Astrocyte (in vitro differentiated cells and primary cell): ENCODE data around the gene ARHGAP24. TPM values are rescaled to one million over a fixed set of nuclear protein-coding genes. Genes with fewer than 3 reads are reported as not detected.

ENCODE experiments used
- DNase-seq: peaks from one replicate; pipeline ENCODE4 v3.0.0-alpha.2; 2010; ENCODE audit warnings: low read depth
- FAIRE-seq: peaks from 2 replicates; lab custom pipeline; 2011; peaks lifted over from hg19 to GRCh38; lab: Jason Lieb, UNC
- H2AFZ ChIP-seq: 2 replicates; pipeline ENCODE4 v1.6.0; 2012; ENCODE audit warnings: low read depth, low read length, inconsistent platforms
- H3K27ac ChIP-seq: 2 replicates; pipeline ENCODE4 v1.5.1; 2011; ENCODE audit warnings: low read depth, low read length, inconsistent platforms
- H3K27me3 ChIP-seq: 2 replicates; pipeline ENCODE4 v1.6.0; 2011; ENCODE audit warnings: low read length, inconsistent platforms; ENCODE audit not compliant: insufficient read depth
- H3K36me3 ChIP-seq: 2 replicates; pipeline ENCODE4 v1.5.1; 2011; ENCODE audit warnings: low read length, inconsistent platforms; ENCODE audit not compliant: insufficient read depth
- H3K4me1 ChIP-seq: 2 replicates; pipeline ENCODE4 v1.5.1; 2011; ENCODE audit warnings: low read length, inconsistent platforms; ENCODE audit not compliant: insufficient read depth
- H3K4me2 ChIP-seq: 2 replicates; pipeline ENCODE4 v1.6.0; 2012; ENCODE audit warnings: low read length, inconsistent platforms
- H3K4me3 ChIP-seq: 2 replicates; pipeline ENCODE4 v1.5.1; 2011; ENCODE audit warnings: low read depth, mild to moderate bottlenecking, low read length, inconsistent platforms; ENCODE audit not compliant: insufficient read depth
- H3K79me2 ChIP-seq: 2 replicates; pipeline ENCODE4 v1.6.0; 2012; ENCODE audit warnings: mild to moderate bottlenecking, low read length, inconsistent platforms; ENCODE audit not compliant: insufficient read depth
- H3K9ac ChIP-seq: 2 replicates; pipeline ENCODE4 v1.6.0; 2012; ENCODE audit warnings: mild to moderate bottlenecking, low read length, inconsistent platforms
- H3K9me3 ChIP-seq: 2 replicates; pipeline ENCODE4 v1.5.1; 2012; ENCODE audit warnings: low read depth, mild to moderate bottlenecking, low read length, inconsistent platforms; ENCODE audit not compliant: insufficient read depth
- H4K20me1 ChIP-seq: 2 replicates; pipeline ENCODE4 v1.6.0; 2012; ENCODE audit warnings: low read length, inconsistent platforms; ENCODE audit not compliant: insufficient read depth
- H3K27ac Mint-ChIP-seq: one replicate; pipeline ENCODE4 v1.8.0; 2021; ENCODE audit warnings: mild to moderate bottlenecking, mixed read lengths; ENCODE audit not compliant: unreplicated experiment
- H3K27me3 Mint-ChIP-seq: one replicate; pipeline ENCODE4 v1.8.0; 2021; ENCODE audit warnings: low read depth, mixed read lengths; ENCODE audit not compliant: unreplicated experiment
- H3K36me3 Mint-ChIP-seq: one replicate; pipeline ENCODE4 v1.8.0; 2021; ENCODE audit warnings: low read depth, mixed read lengths; ENCODE audit not compliant: unreplicated experiment
- H3K4me1 Mint-ChIP-seq: one replicate; pipeline ENCODE4 v1.8.0; 2021; ENCODE audit warnings: low read depth, mixed read lengths; ENCODE audit not compliant: unreplicated experiment
- H3K4me3 Mint-ChIP-seq: one replicate; pipeline ENCODE4 v1.8.0; 2021; ENCODE audit warnings: mild to moderate bottlenecking, moderate library complexity, mixed read lengths; ENCODE audit not compliant: unreplicated experiment
- H3K9me3 Mint-ChIP-seq: one replicate; pipeline ENCODE4 v1.8.0; 2021; ENCODE audit warnings: mild to moderate bottlenecking, mixed read lengths; ENCODE audit not compliant: unreplicated experiment
- EZH2 ChIP-seq: IDR thresholded peaks from 2 replicates; pipeline ENCODE4 v1.6.1; 2012; ENCODE audit warnings: mild to moderate bottlenecking, low read length, inconsistent platforms; ENCODE audit not compliant: insufficient read depth
- total RNA-seq: library from RNA; stranded (reverse); gene quantifications from 2 replicates; pipeline ENCODE4 v1.2.1, GENCODE V29; 2021
- TF ChIP-seq, protein P1 (sequence below): IDR thresholded peaks from 2 replicates; pipeline ENCODE4 v1.5.1; 2011; ENCODE audit warnings: low read depth, mild to moderate bottlenecking, inconsistent platforms, low read length, moderate library complexity; ENCODE audit not compliant: insufficient read depth

The ARHGAP24 gene
- total RNA-seq, 1 donor from 2014 or later, result 2.1 TPM

- H3K36me3 Mint-ChIP-seq, result no peaks in the 10 kb centered on the region
- Histone ChIP-seq H3K79me2 (no peaks in the 10 kb centered on the region), H3K4me1 (no peaks in the 10 kb centered on the region), H3K9ac (no peak overlapping the region), H3K27me3 (no peaks in the 10 kb centered on the region), H3K36me3 (no peaks in the 10 kb centered on the region), H4K20me1 (no peaks in the 10 kb centered on the region), H3K4me3 (no peak overlapping the region), H3K9me3 (no peaks in the 10 kb centered on the region), H2AFZ (no peak overlapping the region), H3K27ac (no peak overlapping the region), H3K4me2 (no peak overlapping the region)
- no peak overlapping the region for H3K4me3 Mint-ChIP-seq
- no peaks in the 10 kb centered on the region for H3K9me3 Mint-ChIP-seq
- H3K27me3 Mint-ChIP-seq, result no peaks in the 10 kb centered on the region
- no peak for DNase-seq
- no peaks in the 10 kb centered on the region for H3K4me1 Mint-ChIP-seq
- TF ChIP-seq EZH2, result no peak
- no peak overlapping the region for H3K27ac Mint-ChIP-seq
- peak; percentile 29 for FAIRE-seq
Observed at GRCh38 chr4:85644061-85644460, 169.1 kb downstream of the ARHGAP24 start.

DNA sequence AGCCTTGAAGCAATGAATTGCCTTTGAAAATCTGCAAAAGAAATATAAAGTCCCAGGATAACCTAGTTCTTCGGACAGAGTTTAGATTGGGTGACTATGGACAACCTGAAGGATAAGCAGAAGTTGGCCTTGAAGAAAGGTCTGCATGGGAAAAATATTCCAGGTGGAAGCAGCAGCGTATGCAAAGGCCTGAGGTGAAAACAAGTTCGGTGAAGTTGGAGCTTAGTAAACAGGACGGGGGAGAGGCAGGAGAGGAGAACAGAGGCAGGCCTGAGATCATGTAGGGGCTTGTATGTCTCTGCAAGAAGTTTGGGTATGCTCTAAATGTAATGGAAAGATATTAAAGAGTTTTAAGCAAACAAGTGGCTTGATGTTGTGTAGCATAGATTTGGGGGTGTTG lies 176.0 kb downstream of the ARHGAP24 start:
- no peak for DNase-seq
- Histone ChIP-seq H3K9ac (no peak overlapping the region), H2AFZ (no peak overlapping the region), H3K4me2 (no peak overlapping the region), H3K4me3 (no peak overlapping the region), H3K36me3 (no peaks in the 10 kb centered on the region), H3K27me3 (no peaks in the 10 kb centered on the region), H3K27ac (no peak overlapping the region), H3K4me1 (no peaks in the 10 kb centered on the region), H3K79me2 (no peaks in the 10 kb centered on the region), H3K9me3 (no peaks in the 10 kb centered on the region), H4K20me1 (no peaks in the 10 kb centered on the region)
- H3K27ac Mint-ChIP-seq, result no peak overlapping the region
- H3K4me1 Mint-ChIP-seq, result no peaks in the 10 kb centered on the region
- TF ChIP-seq, protein P1, sequence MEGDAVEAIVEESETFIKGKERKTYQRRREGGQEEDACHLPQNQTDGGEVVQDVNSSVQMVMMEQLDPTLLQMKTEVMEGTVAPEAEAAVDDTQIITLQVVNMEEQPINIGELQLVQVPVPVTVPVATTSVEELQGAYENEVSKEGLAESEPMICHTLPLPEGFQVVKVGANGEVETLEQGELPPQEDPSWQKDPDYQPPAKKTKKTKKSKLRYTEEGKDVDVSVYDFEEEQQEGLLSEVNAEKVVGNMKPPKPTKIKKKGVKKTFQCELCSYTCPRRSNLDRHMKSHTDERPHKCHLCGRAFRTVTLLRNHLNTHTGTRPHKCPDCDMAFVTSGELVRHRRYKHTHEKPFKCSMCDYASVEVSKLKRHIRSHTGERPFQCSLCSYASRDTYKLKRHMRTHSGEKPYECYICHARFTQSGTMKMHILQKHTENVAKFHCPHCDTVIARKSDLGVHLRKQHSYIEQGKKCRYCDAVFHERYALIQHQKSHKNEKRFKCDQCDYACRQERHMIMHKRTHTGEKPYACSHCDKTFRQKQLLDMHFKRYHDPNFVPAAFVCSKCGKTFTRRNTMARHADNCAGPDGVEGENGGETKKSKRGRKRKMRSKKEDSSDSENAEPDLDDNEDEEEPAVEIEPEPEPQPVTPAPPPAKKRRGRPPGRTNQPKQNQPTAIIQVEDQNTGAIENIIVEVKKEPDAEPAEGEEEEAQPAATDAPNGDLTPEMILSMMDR, result no peak
- TF ChIP-seq EZH2, result no peak
- no peaks in the 10 kb centered on the region for H3K9me3 Mint-ChIP-seq
- no peak overlapping the region for H3K4me3 Mint-ChIP-seq
- H3K36me3 Mint-ChIP-seq, result no peaks in the 10 kb centered on the region
- H3K27me3 Mint-ChIP-seq, result no peaks in the 10 kb centered on the region
- no peak for FAIRE-seq

DNA sequence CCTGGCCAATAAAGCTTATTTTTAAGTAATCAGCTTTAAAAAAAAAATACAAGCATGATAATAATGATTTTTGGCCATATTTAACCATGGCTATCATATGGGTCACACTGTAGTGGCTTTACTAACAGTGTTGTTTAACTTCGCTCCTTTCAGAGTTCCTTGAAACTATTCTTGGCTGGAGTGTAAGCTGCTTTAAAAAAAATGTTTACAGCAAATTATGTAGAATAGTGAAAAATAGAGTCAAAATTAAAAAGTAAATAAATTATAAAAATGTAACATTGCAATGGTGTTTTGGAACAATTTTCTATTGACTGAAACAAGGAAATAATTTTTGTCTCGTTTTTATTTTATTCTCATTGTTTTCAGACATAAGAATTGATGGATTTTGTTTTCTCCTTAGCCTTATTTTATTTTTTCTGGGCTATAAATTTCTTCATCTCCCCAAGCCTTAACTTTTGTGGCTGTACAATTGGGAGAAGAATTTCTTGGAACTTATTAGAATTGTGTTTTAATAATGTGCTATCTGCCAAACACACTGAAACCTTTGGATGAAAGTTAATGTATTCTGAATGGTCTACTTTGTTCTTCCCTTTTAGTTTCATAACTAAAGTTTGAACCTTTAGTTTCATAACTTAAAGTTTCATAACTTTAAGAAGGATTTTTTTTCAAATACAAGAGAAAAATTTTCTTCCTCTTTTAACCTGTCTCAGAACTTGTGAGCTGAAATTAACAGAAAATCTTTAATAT lies 182.0 kb downstream of the ARHGAP24 start:
- H3K4me3 ChIP-seq, result no peak overlapping the region
- H3K4me1 Mint-ChIP-seq, result no peaks in the 10 kb centered on the region
- H3K4me2 ChIP-seq, result no peak overlapping the region
- H3K27me3 ChIP-seq, result no peaks in the 10 kb centered on the region
- H3K9me3 ChIP-seq, result no peaks in the 10 kb centered on the region
- TF ChIP-seq, protein P1, result no peak
- TF ChIP-seq EZH2, result no peak
- H3K9ac ChIP-seq, result no peak overlapping the region
- DNase-seq (no peak), FAIRE-seq (no peak)
- H3K9me3 Mint-ChIP-seq, result no peaks in the 10 kb centered on the region
- H3K79me2 ChIP-seq, result no peaks in the 10 kb centered on the region
- H3K27ac ChIP-seq, result no peak overlapping the region
- H3K4me1 ChIP-seq, result no peaks in the 10 kb centered on the region
- no peak overlapping the region for H3K27ac Mint-ChIP-seq
- no peak overlapping the region for H2AFZ ChIP-seq
- no peaks in the 10 kb centered on the region for H3K27me3 Mint-ChIP-seq
- H4K20me1 ChIP-seq, result no peaks in the 10 kb centered on the region
- no peaks in the 10 kb centered on the region for H3K36me3 Mint-ChIP-seq
- no peak overlapping the region for H3K4me3 Mint-ChIP-seq
- H3K36me3 ChIP-seq, result no peaks in the 10 kb centered on the region
